Fibroblast of mammary gland (primary cell): ENCODE results near the gene SLC2A9.

Source experiments
- DNase-seq: peaks from one replicate; pipeline ENCODE4 v3.0.0-alpha.2; 2010; ENCODE audit warnings: low read depth
- H3K4me3 ChIP-seq: 2 replicates; pipeline ENCODE4 v1.5.1; 2011; ENCODE audit warnings: low read depth, mild to moderate bottlenecking, low read length, moderate library complexity; ENCODE audit not compliant: control insufficient read depth
- TF ChIP-seq, protein P1 (sequence below): conservative IDR thresholded peaks from 2 replicates; pipeline ENCODE4 v1.5.1; 2011; ENCODE audit warnings: low read depth, low read length, inconsistent platforms; ENCODE audit not compliant: control insufficient read depth, insufficient read depth

SLC2A9 gene

DNA sequence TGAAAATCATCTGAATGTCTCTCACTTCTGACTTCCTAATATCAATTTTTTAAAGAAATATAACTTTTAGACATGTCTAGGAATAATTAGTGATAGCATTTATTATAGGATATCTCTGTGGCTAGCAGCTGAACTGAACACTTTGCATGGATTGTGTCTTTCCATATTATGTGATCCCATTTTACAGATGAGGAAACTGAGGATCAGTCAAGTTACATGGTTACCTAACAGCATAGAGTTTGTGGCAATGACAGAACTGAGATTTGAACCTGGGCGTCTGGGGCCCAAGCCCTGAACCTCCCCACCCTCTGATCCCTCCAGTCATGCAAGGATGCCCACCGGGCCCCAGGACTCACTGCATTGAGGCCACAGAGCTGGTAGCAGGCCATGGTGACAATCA lies 101.3 kb downstream of the SLC2A9 start:
- DNase-seq = no peak
- no peak overlapping the region for H3K4me3 ChIP-seq
- TF ChIP-seq, protein P1, sequence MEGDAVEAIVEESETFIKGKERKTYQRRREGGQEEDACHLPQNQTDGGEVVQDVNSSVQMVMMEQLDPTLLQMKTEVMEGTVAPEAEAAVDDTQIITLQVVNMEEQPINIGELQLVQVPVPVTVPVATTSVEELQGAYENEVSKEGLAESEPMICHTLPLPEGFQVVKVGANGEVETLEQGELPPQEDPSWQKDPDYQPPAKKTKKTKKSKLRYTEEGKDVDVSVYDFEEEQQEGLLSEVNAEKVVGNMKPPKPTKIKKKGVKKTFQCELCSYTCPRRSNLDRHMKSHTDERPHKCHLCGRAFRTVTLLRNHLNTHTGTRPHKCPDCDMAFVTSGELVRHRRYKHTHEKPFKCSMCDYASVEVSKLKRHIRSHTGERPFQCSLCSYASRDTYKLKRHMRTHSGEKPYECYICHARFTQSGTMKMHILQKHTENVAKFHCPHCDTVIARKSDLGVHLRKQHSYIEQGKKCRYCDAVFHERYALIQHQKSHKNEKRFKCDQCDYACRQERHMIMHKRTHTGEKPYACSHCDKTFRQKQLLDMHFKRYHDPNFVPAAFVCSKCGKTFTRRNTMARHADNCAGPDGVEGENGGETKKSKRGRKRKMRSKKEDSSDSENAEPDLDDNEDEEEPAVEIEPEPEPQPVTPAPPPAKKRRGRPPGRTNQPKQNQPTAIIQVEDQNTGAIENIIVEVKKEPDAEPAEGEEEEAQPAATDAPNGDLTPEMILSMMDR = no peak

- TF ChIP-seq, protein P1 = no peak
- no peak overlapping the region for H3K4me3 ChIP-seq
- no peak for DNase-seq
These were observed 102.2 kb downstream of the SLC2A9 start for GRCh38 chr4:9919047-9919446.

- no peak overlapping the region for H3K4me3 ChIP-seq
- TF ChIP-seq, protein P1 = no peak
- DNase-seq = no peak
These were observed 102.8 kb downstream of the SLC2A9 start for GRCh38 chr4:9918484-9918883.

DNA sequence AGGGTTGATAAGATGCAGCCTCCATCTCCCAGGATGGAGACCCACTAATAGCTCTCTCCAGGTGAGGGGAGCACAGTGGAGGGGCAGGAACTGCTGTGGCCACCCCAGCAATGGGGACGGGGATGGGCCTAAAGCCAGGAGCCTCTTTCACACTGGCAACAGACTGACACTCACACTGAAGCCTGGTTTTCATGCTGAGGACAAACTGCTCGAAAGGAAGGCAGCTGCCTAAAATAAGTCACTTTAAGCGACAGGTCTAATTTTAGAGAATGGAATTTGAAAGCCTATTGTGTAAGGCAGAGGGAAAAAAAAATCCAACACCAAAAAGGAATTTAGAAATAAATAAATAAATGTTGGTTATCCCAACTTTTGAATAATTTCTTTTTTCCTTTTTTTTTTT lies 104.4 kb downstream of the SLC2A9 start:
- no peak overlapping the region for H3K4me3 ChIP-seq
- no peak for DNase-seq
- TF ChIP-seq, protein P1 = no peak

GRCh38 chr4:9916346-9916745 lies 105.0 kb downstream of the SLC2A9 start:
- DNase-seq = no peak
- TF ChIP-seq, protein P1 = no peak
- no peak overlapping the region for H3K4me3 ChIP-seq

DNA sequence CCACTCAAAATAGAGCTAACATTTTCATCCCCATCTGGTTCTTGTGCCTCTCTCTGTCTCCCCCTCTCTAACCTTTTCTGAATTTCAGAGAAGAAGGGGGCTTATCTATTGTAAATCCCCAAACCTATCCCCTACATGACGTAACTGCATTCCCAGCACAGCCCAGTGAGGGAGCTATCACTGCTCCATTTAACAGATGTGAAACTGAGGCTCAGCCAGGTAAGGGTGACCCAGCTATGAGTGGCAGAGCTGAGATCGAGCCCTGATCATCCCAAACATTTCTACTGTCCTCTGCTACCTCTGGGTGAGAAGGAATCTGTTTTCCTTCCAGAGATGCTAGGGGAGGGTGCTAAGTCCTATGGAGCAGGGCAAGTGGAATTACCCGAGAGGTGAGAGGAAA lies 107.5 kb downstream of the SLC2A9 start:
- TF ChIP-seq, protein P1 = no peak
- no peak overlapping the region for H3K4me3 ChIP-seq
- DNase-seq = no peak

DNA sequence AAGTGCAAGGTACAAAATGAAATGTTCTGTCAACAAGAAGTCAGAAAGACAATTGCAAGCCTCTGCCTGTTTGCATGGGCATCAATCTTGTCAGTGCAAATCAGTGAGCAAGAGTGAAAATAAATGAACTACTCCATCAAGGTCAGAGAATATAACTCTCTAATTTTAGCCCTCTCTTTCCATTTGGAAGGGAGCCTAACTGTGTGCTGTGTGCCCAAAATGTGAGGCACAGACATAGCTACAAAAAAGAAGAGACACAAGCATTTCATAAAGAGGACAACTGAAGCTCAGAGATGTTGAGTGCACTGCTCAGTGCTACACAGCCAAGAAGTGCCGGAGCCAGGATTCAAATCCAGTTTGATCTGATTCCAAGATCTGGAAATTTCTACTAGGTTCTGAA lies 114.3 kb downstream of the SLC2A9 start:
- no peak for DNase-seq
- TF ChIP-seq, protein P1 = no peak
- no peak overlapping the region for H3K4me3 ChIP-seq
